Lung (tissue), 12 donors: ENCODE measurements around the gene MUC5AC. TPM values are rescaled to one million over a fixed set of nuclear protein-coding genes. Genes with fewer than 3 reads are reported as not detected.

Experiments used
- ATAC-seq: fragments of 200-7000 bp; cut with Tn5 transposase; one replicate; pipeline ENCODE4 v1.9.1; 2020; ENCODE audit warnings: moderate number of reproducible peaks; ENCODE audit not compliant: insufficient read depth, low FRiP score
- DNase-seq, 3 donors: peaks; one replicate each; pipeline ENCODE4 v3.0.0-alpha.2; 2013 to 2017
- H3K27ac ChIP-seq, 2 donors: one replicate each; pipeline ENCODE4 v1.5.1; 2013; ENCODE audit warnings: mild to moderate bottlenecking in 2 of 2, moderate library complexity in 2 of 2, control low read depth in 1 of 2, inconsistent platforms in 1 of 2, low read depth in 1 of 2, low read length in 1 of 2
- H3K27me3 ChIP-seq, 3 donors: one replicate each; pipeline ENCODE4 v1.5.1; 2013; ENCODE audit warnings: low read length in 2 of 3; ENCODE audit not compliant: control insufficient read depth in 3 of 3, insufficient read depth in 3 of 3
- H3K36me3 ChIP-seq, 4 donors: one replicate each; pipeline ENCODE4 v1.5.1; 2013; ENCODE audit warnings: low read length in 4 of 4, mild to moderate bottlenecking in 1 of 4, moderate library complexity in 1 of 4; ENCODE audit not compliant: control insufficient read depth in 4 of 4, insufficient read depth in 4 of 4
- H3K4me1 ChIP-seq, 5 donors: one replicate each; pipeline ENCODE4 v1.5.1; 2013; ENCODE audit warnings: low read length in 5 of 5, mild to moderate bottlenecking in 2 of 5, moderate library complexity in 1 of 5; ENCODE audit not compliant: control insufficient read depth in 5 of 5, insufficient read depth in 5 of 5
- H3K4me3 ChIP-seq: one replicate; pipeline ENCODE4 v1.5.1; 2013; ENCODE audit warnings: mild to moderate bottlenecking, control low read depth, moderate library complexity
- H3K9ac ChIP-seq, 2 donors: one replicate each; pipeline ENCODE4 v1.5.1; 2013; ENCODE audit warnings: low read length in 2 of 2, control low read depth in 1 of 2; ENCODE audit not compliant: insufficient read depth in 1 of 2
- H3K9me3 ChIP-seq, 4 donors: one replicate each; pipeline ENCODE4 v1.5.1; 2013; ENCODE audit warnings: low read length in 3 of 4, mild to moderate bottlenecking in 1 of 4, moderate library complexity in 1 of 4; ENCODE audit not compliant: control insufficient read depth in 4 of 4, insufficient read depth in 3 of 4
- WGBS, 2 donors: extraction: QIAGEN DNeasy Blood & Tissue Kit; methylation state at CpG; one replicate each; pipeline ENCODE4 v1.1.7; 2013; 5-methylcytosine and 5-hydroxymethylcytosine counted together
- polyA plus RNA-seq, 2 donors: library from polyadenylated mRNA; stranded (reverse); fragments of 200-250 nt; gene quantifications; one replicate each; pipeline ENCODE4 v1.2.1, GENCODE V29; 2013
- total RNA-seq, 2 donors: library from RNA; depleted of rRNA in 1 of 2; stranded (reverse); fragments of >200 nt in 1 of 2; gene quantifications; one replicate each; pipeline ENCODE4 v1.2.1, GENCODE V29; 2014 to 2021
- TF ChIP-seq, protein P1 (sequence below): IDR thresholded peaks from 2 replicates; pipeline ENCODE4 v1.5.1; 2012; ENCODE audit warnings: mild to moderate bottlenecking; ENCODE audit errors: control extremely low read depth, extremely low read depth
- donor health status: control.
- donor health status: control.
- donor health status: Bipolar disorder and iron deficiency.
- donor health status: healthy.
- donor health status: DM: yes; HTN: yes; CAD: no.

The MUC5AC gene
- total and polyA plus RNA-seq, 4 donors = 0.46 to 1.3 (median 1.0) TPM

GRCh38 chr11:1180171-1180570, 22.4 kb downstream of the MUC5AC start:
- WGBS, 2 donors = 78 to 92% methylated on average over 15 of the region's 15 CpGs
- Histone ChIP-seq H3K9me3 (no peaks in the 10 kb centered on the region), H3K36me3 (no peaks in the 10 kb centered on the region), H3K27ac (no peak overlapping the region), H3K9ac (no peak overlapping the region), H3K27me3 (no peaks in the 10 kb centered on the region), H3K4me1 (no peaks in the 10 kb centered on the region), H3K4me3 (no peak overlapping the region)
- TF ChIP-seq, protein P1, sequence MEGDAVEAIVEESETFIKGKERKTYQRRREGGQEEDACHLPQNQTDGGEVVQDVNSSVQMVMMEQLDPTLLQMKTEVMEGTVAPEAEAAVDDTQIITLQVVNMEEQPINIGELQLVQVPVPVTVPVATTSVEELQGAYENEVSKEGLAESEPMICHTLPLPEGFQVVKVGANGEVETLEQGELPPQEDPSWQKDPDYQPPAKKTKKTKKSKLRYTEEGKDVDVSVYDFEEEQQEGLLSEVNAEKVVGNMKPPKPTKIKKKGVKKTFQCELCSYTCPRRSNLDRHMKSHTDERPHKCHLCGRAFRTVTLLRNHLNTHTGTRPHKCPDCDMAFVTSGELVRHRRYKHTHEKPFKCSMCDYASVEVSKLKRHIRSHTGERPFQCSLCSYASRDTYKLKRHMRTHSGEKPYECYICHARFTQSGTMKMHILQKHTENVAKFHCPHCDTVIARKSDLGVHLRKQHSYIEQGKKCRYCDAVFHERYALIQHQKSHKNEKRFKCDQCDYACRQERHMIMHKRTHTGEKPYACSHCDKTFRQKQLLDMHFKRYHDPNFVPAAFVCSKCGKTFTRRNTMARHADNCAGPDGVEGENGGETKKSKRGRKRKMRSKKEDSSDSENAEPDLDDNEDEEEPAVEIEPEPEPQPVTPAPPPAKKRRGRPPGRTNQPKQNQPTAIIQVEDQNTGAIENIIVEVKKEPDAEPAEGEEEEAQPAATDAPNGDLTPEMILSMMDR = no peak
- ATAC-seq (no peak), DNase-seq (no peak)

DNA sequence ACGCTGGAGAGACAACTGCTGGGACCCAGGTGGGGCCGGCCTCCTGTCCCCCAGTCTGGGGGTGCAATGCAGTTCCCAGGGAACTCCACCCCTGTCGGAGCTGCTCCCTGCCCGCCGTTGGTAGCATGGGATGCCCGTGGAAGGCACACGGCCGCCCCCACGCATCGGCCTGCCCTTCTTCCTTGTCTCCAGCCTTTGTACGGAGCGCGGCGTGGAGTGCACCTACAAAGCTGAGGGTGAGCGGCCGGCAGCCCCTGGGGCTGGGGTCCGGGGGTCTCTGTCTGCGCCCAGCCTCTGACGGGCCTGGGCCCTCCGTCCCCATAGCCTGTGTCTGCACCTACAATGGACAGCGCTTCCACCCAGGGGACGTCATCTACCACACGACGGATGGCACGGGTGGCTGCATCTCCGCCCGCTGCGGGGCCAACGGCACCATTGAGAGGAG, 23.2 kb downstream of the MUC5AC start:
- Histone ChIP-seq H3K4me3 (no peak overlapping the region), H3K4me1 (no peaks in the 10 kb centered on the region), H3K9ac (no peak overlapping the region), H3K36me3 (no peaks in the 10 kb centered on the region), H3K27ac (no peak overlapping the region), H3K27me3 (no peaks in the 10 kb centered on the region), H3K9me3 (peaks cover 0 to 5% (median 0%) of the 10 kb centered on the region in 4 donors)
- DNase-seq (no peak), ATAC-seq (no peak)
- TF ChIP-seq, protein P1 = no peak
- WGBS, 2 donors = 87 to 97% methylated on average over 18 to 29 of the region's 29 CpGs

DNA sequence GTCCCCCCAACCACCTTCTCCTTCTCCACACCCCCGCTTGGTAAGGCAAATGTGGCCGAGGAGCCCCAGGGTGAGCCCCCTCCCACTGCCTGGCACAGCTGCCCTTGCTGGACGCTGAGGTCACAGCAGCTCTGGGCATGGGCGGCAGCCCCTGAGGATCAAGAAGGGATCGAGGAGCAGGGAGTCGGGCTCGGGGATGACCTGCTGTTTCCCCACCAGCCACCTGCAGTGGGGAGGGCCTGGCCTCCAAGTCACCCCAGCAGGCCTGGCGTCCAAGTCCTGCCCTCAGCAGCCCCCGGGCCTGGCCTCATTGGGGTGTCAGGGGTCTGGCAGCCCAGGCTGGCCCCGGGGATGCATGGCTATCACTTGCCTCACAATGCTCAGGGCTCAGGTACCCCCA, 23.7 kb downstream of the MUC5AC start:
- 82 to 92% methylated on average over 9 to 10 of the region's 10 CpGs for WGBS, 2 donors
- Histone ChIP-seq H3K4me1 (no peaks in the 10 kb centered on the region), H3K27me3 (no peaks in the 10 kb centered on the region), H3K9ac (no peak overlapping the region), H3K9me3 (peaks cover 0 to 9% (median 0%) of the 10 kb centered on the region in 4 donors), H3K36me3 (no peaks in the 10 kb centered on the region), H3K27ac (no peak overlapping the region), H3K4me3 (no peak overlapping the region)
- TF ChIP-seq, protein P1 = no peak
- ATAC-seq = no peak
- no peak for DNase-seq
